Measurements from ENCODE around the gene FOXJ1. TPM values are rescaled to one million over a fixed set of nuclear protein-coding genes. Genes with fewer than 3 reads are reported as not detected.

FOXJ1 gene
- polyA plus RNA-seq, 1 of the 3 experiments (the other 2 are of a cell fraction) = not detected

DNA sequence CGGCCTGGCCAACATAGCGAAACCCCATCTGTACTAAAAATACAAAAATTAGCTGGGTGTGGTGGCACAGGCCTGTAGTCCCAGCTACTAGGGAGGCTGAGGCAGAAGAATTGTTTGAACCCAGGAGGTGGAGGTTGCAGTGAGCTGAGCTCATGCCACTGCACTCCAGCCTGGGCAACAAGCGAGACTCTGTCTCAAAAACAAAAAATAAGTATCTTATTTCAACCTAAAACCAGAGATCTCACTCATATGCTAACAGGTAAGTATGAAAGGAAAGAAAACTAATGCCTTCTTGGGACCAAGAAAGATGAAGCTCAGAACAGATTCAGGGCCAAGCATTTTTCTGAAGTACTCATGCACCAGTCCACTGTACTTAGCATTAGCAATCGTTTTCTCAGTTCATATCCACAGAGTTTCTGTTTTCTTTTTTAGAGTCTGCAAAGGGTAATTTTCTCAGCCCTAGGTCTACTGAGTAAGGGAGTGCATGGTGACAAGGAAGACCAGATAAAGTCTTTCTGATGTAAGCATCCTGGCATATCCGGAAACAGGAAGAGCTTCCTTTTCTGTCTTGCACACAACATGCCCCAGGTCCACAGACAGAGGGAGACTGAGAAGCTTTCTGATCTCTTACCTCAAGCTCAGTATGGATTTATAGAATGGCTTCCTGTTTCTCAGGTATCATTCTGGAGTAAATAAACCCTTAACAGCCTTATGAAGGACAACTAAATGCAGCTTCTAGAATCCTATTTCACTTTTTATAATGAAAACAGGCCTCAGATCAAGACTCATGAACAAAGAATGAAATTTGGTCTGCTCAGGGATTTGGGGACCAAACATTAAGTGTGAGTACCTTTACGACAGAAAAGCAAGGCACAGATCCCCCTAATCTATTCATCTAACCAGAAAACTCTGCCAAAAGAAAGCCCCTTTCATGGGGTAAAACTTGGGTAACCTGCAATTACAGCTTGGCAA, 38.7 kb upstream of the FOXJ1 start (continued):
- TF ChIP-seq USF2 (IDR thresholded peaks at IDR 0.05; ENCODE audit: borderline replicate concordance, low read depth, low read length) (no peak), NFIC (IDR thresholded peaks at IDR 0.05; ENCODE audit: borderline replicate concordance) (no peak), GABPA (IDR thresholded peaks at IDR 0.05; ENCODE audit: low read depth) (no peak), NRF1 (IDR thresholded peaks at IDR 0.05; ENCODE audit: low read depth, low read length) (no peak), JUND (IDR thresholded peaks at IDR 0.05) (no peak)

- peaks cover 4% of the 10 kb centered on the region for H3F3A ChIP-seq (replicated peaks; ENCODE audit: insufficient read depth)
- H2AFZ ChIP-seq (ENCODE audit: low read depth) = no peak overlapping the region
- H4K20me1 ChIP-seq (ENCODE audit: insufficient read depth) = no peaks in the 10 kb centered on the region
- H3K4me2 ChIP-seq = no peak overlapping the region
- no peaks in the 10 kb centered on the region for H3K79me2 ChIP-seq (ENCODE audit: insufficient read depth)
- H3K4me3 ChIP-seq (ENCODE audit: low read depth in 2 of 2, low read length in 1 of 2) = no peak overlapping the region
- no peak for TF ChIP-seq RCOR1 (IDR thresholded peaks at IDR 0.05; ENCODE audit: low read length)
- no peak for TF ChIP-seq IRF3 (IDR thresholded peaks at IDR 0.05; ENCODE audit: low read depth, low read length)
- TF ChIP-seq FOSL2 (IDR thresholded peaks at IDR 0.05; ENCODE audit: borderline replicate concordance, low read depth) = no peak
- no peak for TF ChIP-seq SMC3 (IDR thresholded peaks at IDR 0.05; ENCODE audit: low read depth, low read length)
- TF ChIP-seq EZH2phosphoT487 (IDR thresholded peaks at IDR 0.05; ENCODE audit: borderline replicate concordance, low read depth) = no peak
- no peak for TF ChIP-seq TAF1 (IDR thresholded peaks at IDR 0.05; ENCODE audit: borderline replicate concordance, low read depth, low read length)
- no peak for TF ChIP-seq EP300 (IDR thresholded peaks at IDR 0.05; ENCODE audit: borderline replicate concordance in 1 of 2, low read depth in 1 of 2, low read length in 1 of 2)
- TF ChIP-seq MAX (IDR thresholded peaks at IDR 0.05; ENCODE audit: low read depth) = no peak
- TF ChIP-seq GABPA (IDR thresholded peaks at IDR 0.05; ENCODE audit: low read depth) = no peak
- no peak for TF ChIP-seq PBX3 (IDR thresholded peaks at IDR 0.05)
- no peak for TF ChIP-seq YY1 (IDR thresholded peaks at IDR 0.05; ENCODE audit: low read depth)
- 90% methylated on average over 9 of the region's 10 CpGs for WGBS (ENCODE audit: low lambda C conversion rate)
- H3K9ac ChIP-seq = no peak overlapping the region
- H3K27ac ChIP-seq (ENCODE audit: low read depth in 2 of 2, low read length in 1 of 2) = no peak overlapping the region
- no peaks in the 10 kb centered on the region for H3K36me3 ChIP-seq (replicated peaks in 1 of 2; ENCODE audit: control insufficient read depth in 1 of 2, insufficient read depth in 2 of 2, low read length in 1 of 2)
- POLR2A ChIA-PET = interaction anchor here (0.8 to 1.0 kb wide), 2 partner anchors 12 to 75 kb away, joined by 3 read pairs; partner anchors contain the start of gene EXOC7
- H3K9me3 ChIP-seq = no peaks in the 10 kb centered on the region
- H3K9me2 ChIP-seq = no peaks in the 10 kb centered on the region
- H3K4me1 ChIP-seq (ENCODE audit: control insufficient read depth in 1 of 2, insufficient read depth in 2 of 2, low read depth in 1 of 2, low read length in 1 of 2) = peaks cover 0 to 3% of the 10 kb centered on the region in 2 experiments; a peak in 1 of 4 replicates
- no peaks in the 10 kb centered on the region for H3K27me3 ChIP-seq (ENCODE audit: insufficient read depth)
- no peak for DNase-seq
- CTCF ChIA-PET = interaction anchor here (0.6 to 16.0 kb wide), 11 partner anchors 12 to 378 kb away, joined by 3 to 193 read pairs (median 3); no protein-coding TSS in a partner anchor
Measured at GRCh38 chr17:76178124-76178523, 37.1 kb upstream of the FOXJ1 start.
